Gastroesophageal sphincter (tissue), 3 donors: ENCODE data around the gene KAZALD1.

Source experiments
- CTCF ChIP-seq, 4 experiments: fragments of 200-600 bp in 2 of 4; fragments of 450-650 bp in 2 of 4; sonication (generic) in 1 of 4; IDR thresholded peaks; one replicate each; pipeline ENCODE4 v1.5.1; 2017 to 2019; ENCODE audit warnings: antibody characterized with exemption in 4 of 4, mild to moderate bottlenecking in 2 of 4, moderate library complexity in 2 of 4
- POLR2A ChIP-seq, 2 donors: fragments of 450-650 bp; IDR thresholded peaks; one replicate each; pipeline ENCODE4 v1.6.1; 2017; ENCODE audit warnings: antibody characterized with exemption in 2 of 2, mild to moderate bottlenecking in 2 of 2, moderate library complexity in 1 of 2

GRCh38 chr10:101106351-101106750 is 44.6 kb downstream of the KAZALD1 start:
- no peak for TF ChIP-seq CTCF (IDR thresholded peaks at IDR 0.05)
- TF ChIP-seq POLR2A (IDR thresholded peaks at IDR 0.05): no peak
